ENCODE measurements around the gene BACH2.

GRCh38 chr6:90074161-90074850 is 222.3 kb downstream of the BACH2 start:
- TF ChIP-seq POLR2A (IDR thresholded peaks at IDR 0.05) (no peak), EP300 (IDR thresholded peaks at IDR 0.05) (no peak), CTCF (IDR thresholded peaks at IDR 0.05) (no peak), POLR2AphosphoS5 (IDR thresholded peaks at IDR 0.05) (no peak)

Measured in upper lobe of left lung (tissue), 4 donors.